GM18907 (cell line): Measurements from ENCODE around the gene CEP41.
A peak's percentile ranks its signal among the peaks of the same experiment; 100 is the strongest.

ENCODE experiments used
- ATAC-seq: cut with Tn5 transposase; IDR thresholded peaks from one replicate; pipeline ENCODE4 v1.9.1; 2021; ENCODE audit warnings: mild to moderate bottlenecking, moderate library complexity; ENCODE audit not compliant: unreplicated experiment

The CEP41 gene

GRCh38 chr7:130440527-130441365 lies at the start of gene CEP41:
TSS of gene CEP41 (minus strand) at chr7:130441016. CDS start at chr7:130440966, 50 bp downstream.
- peak; percentile 98 for ATAC-seq

GRCh38 chr7:130490311-130490791 lies 49.5 kb upstream of the CEP41 start:
- ATAC-seq, result no peak

GRCh38 chr7:130489140-130489983 lies 48.5 kb upstream of the CEP41 start:
- no peak for ATAC-seq

GRCh38 chr7:130488392-130489139 lies 47.8 kb upstream of the CEP41 start:
- no peak for ATAC-seq

GRCh38 chr7:130486954-130487436 lies 46.2 kb upstream of the CEP41 start:
- ATAC-seq, result no peak

GRCh38 chr7:130486114-130486953 lies 45.5 kb upstream of the CEP41 start:
- peak; percentile 50 for ATAC-seq

- no peak for ATAC-seq
These were observed 44.9 kb upstream of the CEP41 start for GRCh38 chr7:130485734-130486113.

GRCh38 chr7:130483031-130483430 lies 42.2 kb upstream of the CEP41 start:
- ATAC-seq, result no peak

GRCh38 chr7:130481898-130482297 lies 41.1 kb upstream of the CEP41 start:
- no peak for ATAC-seq

GRCh38 chr7:130479716-130480400 lies 39.0 kb upstream of the CEP41 start:
- ATAC-seq, result no peak

- ATAC-seq, result no peak
These were observed 38.2 kb upstream of the CEP41 start for GRCh38 chr7:130478991-130479390.

GRCh38 chr7:130476297-130477150 lies 35.7 kb upstream of the CEP41 start:
- ATAC-seq, result peak; percentile 90

- no peak for ATAC-seq
These were observed 35.0 kb upstream of the CEP41 start for GRCh38 chr7:130475776-130476175.

GRCh38 chr7:130473876-130474275 lies 33.1 kb upstream of the CEP41 start:
- no peak for ATAC-seq

- no peak for ATAC-seq
These were observed 32.5 kb upstream of the CEP41 start for GRCh38 chr7:130473289-130473688.

GRCh38 chr7:130471974-130472373 lies 31.2 kb upstream of the CEP41 start:
- ATAC-seq, result no peak

GRCh38 chr7:130468612-130469011 lies 27.8 kb upstream of the CEP41 start:
- no peak for ATAC-seq
